Measurements from ENCODE around the gene CCBE1.
"Not testable (repeated sequence)": the region's sequence is repeated elsewhere in the genome, so short reads cannot be mapped to it uniquely, and the experiment has no call there.

Gene CCBE1

GRCh38 chr18:59650266-59650820, 46.9 kb downstream of the CCBE1 start:
- DNase-seq, result no peak

- DNase-seq, result no peak
Observed at GRCh38 chr18:59649591-59649990, 47.6 kb downstream of the CCBE1 start.

GRCh38 chr18:59648469-59648868, 48.8 kb downstream of the CCBE1 start:
- not testable (repeated sequence) for DNase-seq

DNA sequence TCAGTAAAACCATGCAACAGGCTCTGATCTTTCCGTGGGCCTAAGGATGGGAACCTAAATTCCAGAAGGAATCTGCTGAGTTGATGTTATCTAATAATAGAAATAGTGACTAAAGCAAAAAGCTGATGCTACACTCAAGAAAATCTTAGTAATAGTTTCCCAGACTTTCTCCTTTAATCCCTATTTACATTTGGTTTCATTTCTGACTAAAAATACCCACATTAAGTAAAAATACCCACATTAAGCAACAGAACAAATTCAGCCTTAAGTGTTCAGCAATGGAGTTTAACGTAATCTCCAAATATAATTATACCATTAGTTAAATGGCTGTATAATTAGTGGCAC, 50.3 kb downstream of the CCBE1 start:
- DNase-seq, result no peak

GRCh38 chr18:59646228-59646962, 50.8 kb downstream of the CCBE1 start:
- no peak for DNase-seq

GRCh38 chr18:59643740-59644139, 53.5 kb downstream of the CCBE1 start:
- DNase-seq, result no peak

- no peak for DNase-seq
Observed at GRCh38 chr18:59640721-59641120, 56.5 kb downstream of the CCBE1 start.

- no peak for DNase-seq
Observed at GRCh38 chr18:59639821-59640220, 57.4 kb downstream of the CCBE1 start.

- DNase-seq, result no peak
Observed at GRCh38 chr18:59639136-59639535, 58.1 kb downstream of the CCBE1 start.

DNA sequence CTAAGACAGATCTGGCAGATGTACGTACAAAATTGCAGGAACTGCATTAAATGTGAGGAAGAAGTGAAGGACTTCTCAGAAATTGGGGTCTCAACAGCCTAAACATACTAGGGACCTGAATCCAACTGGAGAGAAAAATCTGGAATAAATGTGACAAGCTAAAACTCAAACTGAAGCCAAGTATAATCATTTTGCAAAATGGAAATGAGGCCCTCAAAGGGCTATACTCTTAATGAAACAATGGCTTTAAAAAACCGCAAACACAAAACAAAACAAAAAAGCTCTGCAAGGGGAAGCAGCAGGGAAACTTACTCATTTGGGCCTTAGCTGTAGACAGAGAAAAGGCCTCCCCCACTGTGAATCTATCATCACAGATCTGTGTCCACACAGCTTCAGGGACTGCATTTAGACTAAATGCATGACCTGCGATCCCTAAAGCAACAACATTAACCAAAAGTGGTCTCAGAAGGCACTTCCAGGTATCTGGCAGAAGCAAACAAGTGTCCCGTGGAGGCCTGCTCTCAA, 63.2 kb downstream of the CCBE1 start:
- DNase-seq, result no peak

GRCh38 chr18:59633317-59633716, 63.9 kb downstream of the CCBE1 start:
- no peak for DNase-seq

GRCh38 chr18:59631583-59632181, 65.5 kb downstream of the CCBE1 start:
- DNase-seq, result no peak

- no peak for DNase-seq
Observed at GRCh38 chr18:59629894-59630293, 67.3 kb downstream of the CCBE1 start.

GRCh38 chr18:59628995-59629394, 68.2 kb downstream of the CCBE1 start:
- no peak for DNase-seq

DNA sequence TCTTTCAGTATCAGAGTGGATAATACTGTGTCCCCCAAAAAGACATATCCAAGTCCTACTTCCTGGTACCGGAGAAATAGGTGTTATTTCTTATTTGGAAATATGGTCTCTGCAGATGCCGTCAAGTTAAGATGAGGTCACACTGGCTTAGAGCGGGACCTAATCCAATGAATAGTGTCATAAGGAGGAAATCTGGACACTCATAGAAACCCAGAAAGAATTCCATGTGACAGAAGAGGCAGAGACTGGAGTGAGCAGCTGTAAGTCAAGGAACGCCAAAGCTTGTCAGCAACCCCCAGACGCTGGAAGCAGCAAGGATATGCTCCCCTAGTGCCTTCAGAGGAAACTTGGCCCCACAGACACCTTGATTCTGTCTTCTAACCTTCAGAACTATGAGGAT, 69.8 kb downstream of the CCBE1 start:
- no peak for DNase-seq

- no peak for DNase-seq
Observed at GRCh38 chr18:59624369-59624765, 72.9 kb downstream of the CCBE1 start.

GRCh38 chr18:59623456-59624368, 73.5 kb downstream of the CCBE1 start:
- DNase-seq, result no peak

DNA sequence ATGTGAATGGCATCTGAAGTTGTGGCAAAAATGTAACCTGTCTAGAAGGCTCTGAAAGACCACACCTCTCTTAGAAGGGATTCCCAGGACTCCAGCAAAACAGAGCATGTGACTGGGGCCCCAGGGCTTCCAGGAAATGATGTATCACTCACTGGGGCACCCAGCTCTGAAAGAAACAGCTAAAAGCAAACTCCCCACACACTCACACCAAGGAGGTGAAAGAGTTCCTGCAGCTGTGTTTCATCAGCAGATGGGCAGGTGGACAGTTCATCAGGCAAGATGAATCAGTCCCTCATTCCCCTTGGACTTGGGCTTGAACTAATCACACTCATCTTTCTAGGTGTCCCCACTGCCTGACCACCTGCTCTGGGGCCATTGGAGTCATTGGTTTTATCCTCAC, 76.2 kb downstream of the CCBE1 start:
- no peak for DNase-seq

- no peak for DNase-seq
Observed at GRCh38 chr18:59620381-59620780, 76.8 kb downstream of the CCBE1 start.

- DNase-seq, result no peak
Observed at GRCh38 chr18:59619816-59620215, 77.4 kb downstream of the CCBE1 start.

GRCh38 chr18:59617468-59617932, 79.7 kb downstream of the CCBE1 start:
- DNase-seq, result no peak

DNA sequence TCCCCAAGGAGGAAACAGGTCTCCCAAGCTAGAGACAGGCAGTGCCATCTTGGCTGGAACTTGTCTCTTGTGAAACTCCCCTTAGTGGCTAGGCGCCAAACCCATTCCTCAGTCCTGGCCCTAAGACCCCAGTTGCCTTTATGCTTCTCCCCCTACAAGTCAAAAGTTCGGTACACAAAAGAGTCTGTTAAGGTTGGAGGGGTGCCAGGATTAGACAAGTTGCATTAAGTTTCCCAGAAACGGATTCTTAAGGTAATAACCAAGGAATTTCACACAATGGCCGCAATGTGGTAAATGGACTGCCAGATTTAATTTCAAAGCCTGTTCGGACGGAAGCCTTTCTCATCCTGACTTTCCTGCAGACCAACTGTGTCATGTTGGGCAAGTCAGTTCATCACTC, 80.7 kb downstream of the CCBE1 start:
- DNase-seq, result no peak

DNA sequence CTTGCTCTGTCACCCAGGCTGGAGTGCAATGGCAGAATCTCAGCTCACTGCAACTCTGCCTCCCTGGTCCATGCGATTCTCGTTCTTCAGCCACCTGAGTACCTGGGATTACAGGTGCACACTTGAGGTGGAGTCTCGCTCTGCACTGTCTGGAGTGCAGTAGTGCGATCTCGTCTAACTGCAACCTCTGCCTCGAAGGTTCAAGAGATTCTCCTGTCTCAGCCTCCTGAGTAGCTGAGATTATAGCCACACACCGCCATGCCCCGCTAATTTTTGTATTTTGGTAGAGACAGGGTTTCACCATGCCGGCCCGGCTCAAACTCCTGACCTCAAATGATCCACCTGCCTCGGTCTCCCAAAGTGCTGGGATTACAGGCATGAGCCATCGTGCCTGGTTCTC, 83.3 kb downstream of the CCBE1 start:
- DNase-seq, result no peak
